KMS-11 (cell line): Measurements from ENCODE around the gene OR12D3.

Experiments used
- H2AFZ ChIP-seq: fragments of 200-600 bp; sonication (generic); 2 replicates; pipeline ENCODE4 v1.6.1; 2016; ENCODE audit warnings: antibody characterized with exemption, mixed run types, low read depth
- H3K27ac ChIP-seq: fragments of 200-600 bp; sonication (generic); 2 replicates; pipeline ENCODE4 v1.6.1; 2016; ENCODE audit warnings: mild to moderate bottlenecking, mixed run types
- H3K27me3 ChIP-seq: fragments of 200-600 bp; sonication (generic); 2 replicates; pipeline ENCODE4 v1.6.1; 2017; ENCODE audit warnings: mild to moderate bottlenecking, low read depth, mixed run types, moderate library complexity; ENCODE audit not compliant: insufficient read depth
- H3K36me3 ChIP-seq: fragments of 200-600 bp; sonication (generic); 2 replicates; pipeline ENCODE4 v1.6.1; 2017; ENCODE audit warnings: mild to moderate bottlenecking, mixed run types; ENCODE audit not compliant: insufficient read depth
- H3K4me1 ChIP-seq: fragments of 200-600 bp; sonication (generic); 2 replicates; pipeline ENCODE4 v1.6.1; 2016; ENCODE audit warnings: mild to moderate bottlenecking, low read depth, mixed run types; ENCODE audit not compliant: poor library complexity, severe bottlenecking
- H3K4me2 ChIP-seq: fragments of 200-600 bp; sonication (generic); 2 replicates; pipeline ENCODE4 v1.7.0; 2016; ENCODE audit warnings: mild to moderate bottlenecking, mixed run types
- H3K4me3 ChIP-seq: fragments of 200-600 bp; sonication (generic); IDR thresholded peaks from 2 replicates; pipeline ENCODE4 v1.6.1; 2017; ENCODE audit warnings: low read depth, low read length, mixed read lengths; ENCODE audit not compliant: insufficient read depth
- H3K79me2 ChIP-seq: fragments of 200-600 bp; sonication (generic); 2 replicates; pipeline ENCODE4 v1.6.1; 2016; ENCODE audit warnings: low read depth, mixed run types; ENCODE audit not compliant: insufficient read depth
- H3K9ac ChIP-seq: fragments of 200-600 bp; sonication (generic); 2 replicates; pipeline ENCODE4 v1.6.1; 2016; ENCODE audit warnings: mild to moderate bottlenecking, mixed run types
- H4K20me1 ChIP-seq: fragments of 200-600 bp; sonication (generic); 2 replicates; pipeline ENCODE4 v1.6.1; 2016; ENCODE audit warnings: mild to moderate bottlenecking, mixed run types; ENCODE audit not compliant: insufficient read depth
- TF ChIP-seq, protein P1 (sequence below): fragments of 200-600 bp; sonication (generic); conservative IDR thresholded peaks from 2 replicates; pipeline ENCODE4 v1.6.1; 2017; ENCODE audit warnings: low read depth, mild to moderate bottlenecking, antibody characterized with exemption, low read length, moderate library complexity, mixed read lengths

The OR12D3 gene

DNA sequence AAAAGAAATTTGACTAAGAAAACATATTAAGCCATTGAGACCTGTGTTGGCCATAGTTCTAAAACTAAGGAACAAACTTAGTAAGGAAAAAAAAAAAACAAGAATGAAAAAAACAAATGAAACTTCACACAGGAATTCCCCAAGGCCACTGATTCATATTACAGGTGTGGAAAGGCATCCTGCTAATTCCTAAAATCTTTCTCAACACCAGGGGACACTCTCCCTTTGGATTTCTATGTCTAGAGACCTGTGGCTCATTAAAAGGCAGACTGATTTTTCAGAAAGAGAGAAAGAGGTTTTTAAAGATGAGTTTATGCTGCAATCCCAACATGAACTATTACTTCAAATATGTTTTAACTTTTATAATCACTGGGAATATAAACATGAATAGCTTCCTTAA, 39.5 kb upstream of the OR12D3 start, which contains the start of gene OR12D1:
TSS of gene OR12D1 (plus strand) at position 341 of the 400 bp plus-strand sequence.
- TF ChIP-seq, protein P1, sequence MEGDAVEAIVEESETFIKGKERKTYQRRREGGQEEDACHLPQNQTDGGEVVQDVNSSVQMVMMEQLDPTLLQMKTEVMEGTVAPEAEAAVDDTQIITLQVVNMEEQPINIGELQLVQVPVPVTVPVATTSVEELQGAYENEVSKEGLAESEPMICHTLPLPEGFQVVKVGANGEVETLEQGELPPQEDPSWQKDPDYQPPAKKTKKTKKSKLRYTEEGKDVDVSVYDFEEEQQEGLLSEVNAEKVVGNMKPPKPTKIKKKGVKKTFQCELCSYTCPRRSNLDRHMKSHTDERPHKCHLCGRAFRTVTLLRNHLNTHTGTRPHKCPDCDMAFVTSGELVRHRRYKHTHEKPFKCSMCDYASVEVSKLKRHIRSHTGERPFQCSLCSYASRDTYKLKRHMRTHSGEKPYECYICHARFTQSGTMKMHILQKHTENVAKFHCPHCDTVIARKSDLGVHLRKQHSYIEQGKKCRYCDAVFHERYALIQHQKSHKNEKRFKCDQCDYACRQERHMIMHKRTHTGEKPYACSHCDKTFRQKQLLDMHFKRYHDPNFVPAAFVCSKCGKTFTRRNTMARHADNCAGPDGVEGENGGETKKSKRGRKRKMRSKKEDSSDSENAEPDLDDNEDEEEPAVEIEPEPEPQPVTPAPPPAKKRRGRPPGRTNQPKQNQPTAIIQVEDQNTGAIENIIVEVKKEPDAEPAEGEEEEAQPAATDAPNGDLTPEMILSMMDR, result no peak
- no peaks in the 10 kb centered on the region for H3K36me3 ChIP-seq
- H3K27ac ChIP-seq, result no peak within 1 kb of the TSS
- H3K4me3 ChIP-seq, result no peak within 1 kb of the TSS
- H2AFZ ChIP-seq, result no peak within 1 kb of the TSS
- no peak within 1 kb of the TSS for H3K4me2 ChIP-seq
- no peaks in the 10 kb centered on the region for H3K27me3 ChIP-seq
- no peaks in the 10 kb centered on the region for H3K79me2 ChIP-seq
- no peaks in the 10 kb centered on the region for H4K20me1 ChIP-seq
- H3K9ac ChIP-seq, result no peak within 1 kb of the TSS
- H3K4me1 ChIP-seq, result no peaks in the 10 kb centered on the region

DNA sequence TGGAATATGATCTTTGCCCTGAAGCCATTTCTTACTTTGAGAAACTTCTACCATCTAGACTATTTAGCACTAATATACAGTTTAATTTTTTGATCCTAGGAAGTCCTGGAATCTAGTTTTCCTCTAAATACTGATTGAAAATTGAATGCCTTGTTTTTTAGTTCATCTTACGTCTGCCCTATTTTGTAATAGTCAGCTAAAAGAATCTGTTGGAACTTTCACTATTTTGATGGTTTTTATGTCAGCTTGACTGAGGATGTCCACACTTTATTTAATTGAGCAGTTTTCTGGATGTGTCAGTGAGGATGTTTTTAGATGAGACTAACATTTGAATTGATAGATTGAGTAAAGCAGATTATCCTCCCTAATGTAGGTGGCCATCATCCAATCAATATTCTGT, 28.7 kb upstream of the OR12D3 start:
- Histone ChIP-seq H3K4me1 (no peaks in the 10 kb centered on the region), H3K27ac (no peak overlapping the region), H4K20me1 (no peaks in the 10 kb centered on the region), H2AFZ (no peak overlapping the region), H3K27me3 (no peaks in the 10 kb centered on the region), H3K79me2 (no peaks in the 10 kb centered on the region), H3K4me2 (no peak overlapping the region), H3K9ac (no peak overlapping the region), H3K4me3 (no peak overlapping the region), H3K36me3 (no peaks in the 10 kb centered on the region)
- TF ChIP-seq, protein P1, result no peak

DNA sequence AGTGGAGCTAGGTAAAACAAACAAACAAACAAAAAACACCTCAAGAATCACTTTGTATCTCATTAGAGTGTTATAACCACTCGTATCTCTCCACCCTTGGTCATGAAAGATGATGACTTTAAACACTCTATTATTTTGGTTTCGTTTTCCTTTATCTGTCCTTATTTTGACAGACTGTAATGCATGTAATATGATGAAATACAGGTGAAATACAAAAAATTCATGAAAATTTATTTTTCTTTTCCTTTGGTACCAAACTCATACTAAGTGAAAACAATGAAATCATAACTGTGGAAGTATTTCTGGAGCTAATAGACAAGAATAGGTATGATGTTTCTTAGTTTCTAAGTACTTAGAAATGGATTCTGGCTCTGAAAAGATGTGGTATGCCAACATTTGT, 24.4 kb upstream of the OR12D3 start:
- H3K9ac ChIP-seq, result no peak overlapping the region
- H3K4me3 ChIP-seq, result no peak overlapping the region
- H3K79me2 ChIP-seq, result no peaks in the 10 kb centered on the region
- no peaks in the 10 kb centered on the region for H4K20me1 ChIP-seq
- H3K4me2 ChIP-seq, result peak overlapping the region; percentile 14; the same call in 1 of the 2 replicates
- H2AFZ ChIP-seq, result no peak overlapping the region
- TF ChIP-seq, protein P1, result no peak
- H3K27me3 ChIP-seq, result no peaks in the 10 kb centered on the region
- H3K36me3 ChIP-seq, result no peaks in the 10 kb centered on the region
- no peak overlapping the region for H3K27ac ChIP-seq
- no peaks in the 10 kb centered on the region for H3K4me1 ChIP-seq

DNA sequence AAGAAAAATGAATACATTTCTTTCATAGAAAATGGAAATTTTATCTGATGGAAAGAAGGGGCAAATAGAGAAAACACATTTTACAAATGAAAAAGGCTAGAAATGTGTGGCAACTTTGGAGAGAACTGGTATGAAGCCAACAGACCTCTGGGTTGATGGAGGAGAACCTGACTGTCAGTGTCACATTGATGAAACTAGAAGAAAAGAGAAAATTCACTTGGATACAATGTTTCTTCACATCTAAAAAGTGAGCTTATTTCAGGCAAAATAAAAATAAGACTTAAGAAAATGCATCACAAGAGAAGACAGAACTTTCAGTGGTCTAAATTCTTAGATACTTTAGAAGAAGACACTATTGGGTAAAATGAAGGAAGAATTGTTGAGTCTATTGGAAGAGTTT, 20.2 kb upstream of the OR12D3 start, which contains the start of gene OR12D2:
TSS of gene OR12D2 (plus strand) at position 301 of the 400 bp plus-strand sequence. CDS start 1,069 bp downstream, outside the sequence.
- Histone ChIP-seq H3K36me3 (no peaks in the 10 kb centered on the region), H4K20me1 (no peaks in the 10 kb centered on the region), H3K27me3 (no peaks in the 10 kb centered on the region), H3K4me2 (no peak within 1 kb of the TSS), H3K79me2 (no peaks in the 10 kb centered on the region), H3K9ac (no peak within 1 kb of the TSS), H2AFZ (no peak within 1 kb of the TSS), H3K4me3 (no peak within 1 kb of the TSS), H3K4me1 (no peaks in the 10 kb centered on the region), H3K27ac (no peak within 1 kb of the TSS)
- TF ChIP-seq, protein P1, result no peak

DNA sequence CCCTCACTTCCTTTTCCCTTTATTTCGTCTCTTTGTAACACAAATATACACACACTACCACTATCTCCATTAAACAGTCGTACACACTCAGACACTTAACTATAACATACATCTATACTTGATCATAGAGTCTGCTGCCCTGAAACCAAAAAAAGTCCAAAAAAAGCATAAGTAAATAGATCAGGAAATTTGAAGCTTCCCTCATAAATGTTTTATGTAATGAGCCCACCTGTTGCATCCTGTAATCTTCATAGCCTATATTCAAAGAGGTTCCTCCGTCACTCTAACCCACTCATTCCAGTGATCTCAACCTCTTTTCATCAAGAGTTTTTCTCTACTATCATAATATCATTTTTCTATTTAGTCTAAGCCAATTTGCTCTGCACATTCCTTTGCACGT, 13.4 kb upstream of the OR12D3 start:
- Histone ChIP-seq H3K9ac (no peak overlapping the region), H4K20me1 (no peaks in the 10 kb centered on the region), H3K4me1 (no peaks in the 10 kb centered on the region), H3K4me2 (no peak overlapping the region), H3K27me3 (no peaks in the 10 kb centered on the region), H3K36me3 (no peaks in the 10 kb centered on the region), H2AFZ (no peak overlapping the region), H3K79me2 (no peaks in the 10 kb centered on the region), H3K4me3 (no peak overlapping the region), H3K27ac (no peak overlapping the region)
- TF ChIP-seq, protein P1, result no peak
